Hepatocyte (in vitro differentiated cells): ENCODE results near the gene TNN. TPM values are rescaled to one million over a fixed set of nuclear protein-coding genes. Genes with fewer than 3 reads are reported as not detected.

Experiments
- DNase-seq: peaks from one replicate; pipeline ENCODE4 v3.0.0-alpha.2; 2016; ENCODE audit warnings: low spot score
- H2AFZ ChIP-seq: fragments of 200-600 bp; sonication (generic); 2 replicates; pipeline ENCODE4 v1.6.0; 2016; ENCODE audit warnings: antibody characterized with exemption, mild to moderate bottlenecking
- H3K27ac ChIP-seq: fragments of 200-600 bp; sonication (generic); 2 replicates; pipeline ENCODE4 v1.5.1; 2016; ENCODE audit warnings: mild to moderate bottlenecking
- H3K27me3 ChIP-seq: fragments of 200-600 bp; sonication (generic); 2 replicates; pipeline ENCODE4 v1.6.1; 2016
- H3K36me3 ChIP-seq: fragments of 200-600 bp; sonication (generic); replicated peaks from 2 replicates; pipeline ENCODE4 v1.5.1; 2016; ENCODE audit warnings: low read depth; ENCODE audit not compliant: insufficient read depth
- H3K4me1 ChIP-seq: fragments of 200-600 bp; sonication (generic); 2 replicates; pipeline ENCODE4 v1.5.1; 2016; ENCODE audit warnings: mild to moderate bottlenecking, moderate library complexity; ENCODE audit not compliant: insufficient read depth
- H3K4me2 ChIP-seq: fragments of 200-600 bp; sonication (generic); 2 replicates; pipeline ENCODE4 v1.6.0; 2016
- H3K4me3 ChIP-seq: fragments of 200-600 bp; sonication (generic); 2 replicates; pipeline ENCODE4 v1.5.1; 2016; ENCODE audit warnings: mild to moderate bottlenecking
- H3K79me2 ChIP-seq: fragments of 200-600 bp; sonication (generic); 2 replicates; pipeline ENCODE4 v1.6.0; 2017; ENCODE audit warnings: mild to moderate bottlenecking
- H3K9me2 ChIP-seq: fragments of 200-600 bp; sonication (generic); replicated peaks from 2 replicates; pipeline ENCODE4 v1.6.0; 2017; ENCODE audit warnings: mild to moderate bottlenecking; ENCODE audit not compliant: insufficient read depth
- H3K9me3 ChIP-seq: fragments of 200-600 bp; sonication (generic); 2 replicates; pipeline ENCODE4 v1.5.1; 2016; ENCODE audit warnings: low read depth, mild to moderate bottlenecking
- H4K20me1 ChIP-seq: fragments of 200-600 bp; sonication (generic); 2 replicates; pipeline ENCODE4 v1.6.0; 2016; ENCODE audit warnings: mild to moderate bottlenecking; ENCODE audit not compliant: insufficient read depth, poor library complexity, severe bottlenecking
- CTCF ChIP-seq: fragments of 200-600 bp; sonication (generic); IDR thresholded peaks from 2 replicates; pipeline ENCODE4 v1.5.1; 2016; ENCODE audit warnings: antibody characterized with exemption, mild to moderate bottlenecking; ENCODE audit not compliant: poor library complexity
- EZH2 ChIP-seq: fragments of 200-600 bp; sonication (generic); IDR thresholded peaks from 2 replicates; pipeline ENCODE4 v1.6.1; 2016; ENCODE audit warnings: antibody characterized with exemption, mild to moderate bottlenecking, borderline replicate concordance
- EZH2phosphoT487 ChIP-seq: fragments of 200-600 bp; sonication (generic); IDR thresholded peaks from one replicate; pipeline ENCODE4 v1.6.1; 2018; ENCODE audit warnings: antibody characterized with exemption, mild to moderate bottlenecking, low read depth, moderate library complexity; ENCODE audit not compliant: unreplicated experiment, severe bottlenecking
- WGBS: methylation state at CpG from one replicate; pipeline ENCODE4 v1.1.6; 2016; ENCODE audit warnings: low lambda C conversion rate; ENCODE audit errors: missing lambda C conversion rate; 5-methylcytosine and 5-hydroxymethylcytosine counted together
- polyA plus RNA-seq: library from polyadenylated mRNA; unstranded; fragments of >200 nt; fragmentation: Nextera tagmentation; extraction: Ambion mirVana; gene quantifications from 2 replicates; pipeline ENCODE4 v1.2.1, GENCODE V29; 2016
- small RNA-seq: library from RNA; depleted of rRNA; stranded (forward); fragments of <200 nt; gene quantifications from one replicate; pipeline ENCODE3, GENCODE V24; 2014
- total RNA-seq: library from RNA; depleted of rRNA; stranded (reverse); fragments of >200 nt; gene quantifications from 2 replicates; pipeline ENCODE4 v1.2.3, GENCODE V29; 2014

Gene TNN
- total and polyA plus RNA-seq, 2 experiments from 2014 or later: 0.33 to 0.51 TPM

GRCh38 chr1:175195798-175196197 lies 128.2 kb downstream of the TNN start:
- Histone ChIP-seq H3K4me3 (no peak overlapping the region), H3K9me3 (no peaks in the 10 kb centered on the region), H3K4me1 (peaks cover 7% of the 10 kb centered on the region), H3K27ac (no peak overlapping the region), H3K4me2 (no peak overlapping the region), H2AFZ (no peak overlapping the region), H3K27me3 (no peaks in the 10 kb centered on the region), H4K20me1 (no peaks in the 10 kb centered on the region), H3K9me2 (no peaks in the 10 kb centered on the region), H3K79me2 (peaks cover 2% of the 10 kb centered on the region), H3K36me3 (no peaks in the 10 kb centered on the region)
- no peak for TF ChIP-seq EZH2phosphoT487
- no peak for TF ChIP-seq EZH2
- no peak for TF ChIP-seq CTCF
- DNase-seq: no peak
- WGBS: 77% methylated on average over 3 of the region's 3 CpGs

GRCh38 chr1:175197531-175197930 lies 129.9 kb downstream of the TNN start:
- WGBS: 77% methylated on average over 2 of the region's 2 CpGs
- no peaks in the 10 kb centered on the region for H3K36me3 ChIP-seq
- H2AFZ ChIP-seq: no peak overlapping the region
- H3K27ac ChIP-seq: no peak overlapping the region
- H3K27me3 ChIP-seq: no peaks in the 10 kb centered on the region
- H3K9me3 ChIP-seq: no peaks in the 10 kb centered on the region
- peaks cover 19% of the 10 kb centered on the region for H3K4me1 ChIP-seq
- peak; percentile 30 for DNase-seq
- H3K79me2 ChIP-seq: no peaks in the 10 kb centered on the region
- TF ChIP-seq EZH2phosphoT487: no peak
- TF ChIP-seq CTCF: no peak
- H4K20me1 ChIP-seq: no peaks in the 10 kb centered on the region
- H3K4me3 ChIP-seq: no peak overlapping the region
- H3K4me2 ChIP-seq: no peak overlapping the region
- H3K9me2 ChIP-seq: no peaks in the 10 kb centered on the region

Small RNAs within 50 kb of the gene (small RNA-seq; reads per million reads assigned to genes)
- gene RF00019: not detected

Other genes with a start within 250 kb of the TNN start
- gene CACYBP, start 67.9 kb upstream of the TNN start, total RNA-seq: 81.7 and 100 TPM in 2 replicates
- 79.6 and 100.0 TPM in 2 replicates for gene CACYBP, start 67.9 kb upstream of the TNN start, polyA plus RNA-seq
- gene MRPS14, start 44.4 kb upstream of the TNN start, total RNA-seq: 26.5 and 31.6 TPM in 2 replicates
- 60.1 and 65.8 TPM in 2 replicates for gene MRPS14, start 44.4 kb upstream of the TNN start, polyA plus RNA-seq
- 8.1 and 8.3 TPM in 2 replicates for gene KIAA0040, start 124.9 kb downstream of the TNN start, total RNA-seq
- 4.5 and 7.1 TPM in 2 replicates for gene KIAA0040, start 124.9 kb downstream of the TNN start, polyA plus RNA-seq